Measurements from ENCODE around the gene LY86. TPM values are rescaled to one million over a fixed set of nuclear protein-coding genes. Genes with fewer than 3 reads are reported as not detected.

The LY86 gene
- total RNA-seq, 1 experiment from 2014 or later = not detected

DNA sequence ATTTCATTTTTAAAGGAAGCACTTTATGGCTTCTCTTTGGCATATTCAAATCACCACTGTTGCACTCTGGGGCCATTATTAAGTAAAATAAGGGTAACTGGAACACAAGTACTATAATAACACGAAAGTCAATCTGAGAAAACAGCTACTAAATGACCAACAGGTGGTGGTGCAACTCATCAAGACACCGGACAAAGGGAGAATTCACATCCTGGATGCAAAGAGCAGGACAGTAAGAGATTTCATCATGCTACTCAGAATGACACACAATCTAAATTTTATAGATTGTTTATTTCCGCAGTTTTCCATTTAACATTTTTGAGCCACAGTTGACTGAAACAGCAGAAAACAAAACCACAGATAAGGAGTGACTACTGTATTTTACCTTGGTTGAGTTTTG, 27.6 kb upstream of the LY86 start:
- no peak overlapping the region for H3K4me3 ChIP-seq
- H3K27ac ChIP-seq = no peak overlapping the region
- no peaks in the 10 kb centered on the region for H3K36me3 ChIP-seq
- no peaks in the 10 kb centered on the region for H3K9me3 ChIP-seq (replicated peaks)
- no peaks in the 10 kb centered on the region for H3K4me1 ChIP-seq (replicated peaks)
- H3K27me3 ChIP-seq (replicated peaks) = no peaks in the 10 kb centered on the region
- no peak for DNase-seq (ENCODE audit: low read depth in 1 of 2, low spot score in 2 of 2)

DNA sequence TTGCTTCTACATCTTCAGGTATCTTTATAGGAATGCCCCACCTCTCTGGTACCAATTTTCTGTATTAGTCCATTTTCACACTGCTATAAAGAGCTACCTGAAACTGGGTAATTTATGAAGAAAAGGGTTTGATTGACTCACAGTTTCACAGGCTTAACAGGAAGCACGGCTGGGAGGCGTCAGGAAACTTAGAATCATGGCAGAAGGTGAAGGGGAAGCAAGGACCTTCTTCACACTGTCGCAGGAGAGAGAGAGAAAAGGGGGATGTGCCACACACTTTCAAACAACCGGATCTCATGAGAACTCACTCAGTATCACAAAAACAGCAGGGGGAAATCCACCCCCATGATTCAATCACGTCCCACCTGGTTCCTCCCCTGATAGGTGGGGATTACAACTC, 24.4 kb upstream of the LY86 start:
- DNase-seq (ENCODE audit: low read depth in 1 of 2, low spot score in 2 of 2) = no peak
- H3K4me1 ChIP-seq (replicated peaks) = no peaks in the 10 kb centered on the region
- no peaks in the 10 kb centered on the region for H3K36me3 ChIP-seq
- H3K4me3 ChIP-seq = no peak overlapping the region
- no peaks in the 10 kb centered on the region for H3K27me3 ChIP-seq (replicated peaks)
- H3K9me3 ChIP-seq (replicated peaks) = no peaks in the 10 kb centered on the region
- H3K27ac ChIP-seq = no peak overlapping the region

DNA sequence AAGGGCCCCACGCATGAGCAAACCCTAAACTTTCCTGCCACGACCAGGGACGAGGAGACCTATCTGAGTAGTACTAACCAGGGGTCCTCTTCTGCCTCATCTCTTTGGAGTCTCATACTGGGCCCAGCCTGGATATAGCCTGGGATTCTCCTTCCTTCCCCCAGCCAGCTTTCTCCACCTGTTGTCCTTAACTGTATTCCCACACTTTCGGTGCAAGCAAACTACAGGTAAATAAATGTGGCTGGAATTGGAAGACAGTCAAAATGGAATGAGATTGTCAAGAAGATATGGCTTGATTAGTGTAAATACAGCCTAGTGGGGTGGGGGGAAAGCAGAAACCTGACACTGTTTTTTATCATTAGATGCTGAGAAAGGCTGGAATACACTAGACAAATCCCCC, 23.5 kb upstream of the LY86 start:
- H3K27me3 ChIP-seq (replicated peaks) = no peaks in the 10 kb centered on the region
- no peaks in the 10 kb centered on the region for H3K9me3 ChIP-seq (replicated peaks)
- no peaks in the 10 kb centered on the region for H3K4me1 ChIP-seq (replicated peaks)
- H3K4me3 ChIP-seq = no peak overlapping the region
- H3K36me3 ChIP-seq = no peaks in the 10 kb centered on the region
- DNase-seq (ENCODE audit: low read depth in 1 of 2, low spot score in 2 of 2) = no peak
- no peak overlapping the region for H3K27ac ChIP-seq

DNA sequence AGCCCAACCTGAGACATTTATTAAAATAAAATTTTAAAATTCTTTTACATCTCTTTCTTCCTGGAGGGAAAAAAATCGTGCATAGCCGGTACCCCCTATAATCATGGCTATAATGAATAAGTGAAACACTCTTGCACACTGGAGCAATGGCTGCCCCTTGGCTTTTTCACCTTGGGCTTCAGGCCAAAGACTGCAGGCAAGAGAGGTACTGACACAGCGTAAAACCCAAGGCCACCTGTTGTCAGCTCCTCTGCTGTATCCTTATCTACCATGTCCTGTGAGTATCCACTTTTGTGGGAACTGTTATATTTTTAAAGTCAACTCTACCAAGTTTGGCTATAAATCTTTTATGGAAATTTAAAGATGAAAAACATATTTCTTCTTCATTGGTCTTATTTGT, 23.0 kb upstream of the LY86 start:
- no peaks in the 10 kb centered on the region for H3K9me3 ChIP-seq (replicated peaks)
- DNase-seq (ENCODE audit: low read depth in 1 of 2, low spot score in 2 of 2) = no peak
- no peaks in the 10 kb centered on the region for H3K27me3 ChIP-seq (replicated peaks)
- no peaks in the 10 kb centered on the region for H3K36me3 ChIP-seq
- no peak overlapping the region for H3K4me3 ChIP-seq
- no peaks in the 10 kb centered on the region for H3K4me1 ChIP-seq (replicated peaks)
- no peak overlapping the region for H3K27ac ChIP-seq

DNA sequence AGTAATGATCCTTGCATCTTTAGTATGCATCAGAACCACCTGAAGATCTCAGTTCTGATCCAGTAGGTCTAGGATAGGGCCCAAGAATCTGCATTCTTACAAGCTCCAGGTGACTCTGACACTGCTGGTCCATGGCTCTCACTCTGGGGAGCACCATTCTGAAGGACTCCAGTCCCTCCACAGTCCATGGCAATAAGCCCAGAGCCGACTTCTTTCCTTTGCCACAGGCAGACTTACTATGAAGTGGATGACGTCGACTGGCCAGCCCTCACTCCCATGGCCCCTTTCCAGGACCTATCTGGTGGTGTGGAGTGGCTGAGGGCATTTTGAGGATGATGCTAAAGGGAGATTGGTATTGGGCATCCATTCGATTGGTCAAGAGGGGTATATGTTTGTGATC, 21.8 kb upstream of the LY86 start:
- DNase-seq (ENCODE audit: low read depth in 1 of 2, low spot score in 2 of 2) = no peak
- no peak overlapping the region for H3K27ac ChIP-seq
- H3K4me3 ChIP-seq = no peak overlapping the region
- no peaks in the 10 kb centered on the region for H3K27me3 ChIP-seq (replicated peaks)
- no peaks in the 10 kb centered on the region for H3K9me3 ChIP-seq (replicated peaks)
- no peaks in the 10 kb centered on the region for H3K36me3 ChIP-seq
- H3K4me1 ChIP-seq (replicated peaks) = no peaks in the 10 kb centered on the region

DNA sequence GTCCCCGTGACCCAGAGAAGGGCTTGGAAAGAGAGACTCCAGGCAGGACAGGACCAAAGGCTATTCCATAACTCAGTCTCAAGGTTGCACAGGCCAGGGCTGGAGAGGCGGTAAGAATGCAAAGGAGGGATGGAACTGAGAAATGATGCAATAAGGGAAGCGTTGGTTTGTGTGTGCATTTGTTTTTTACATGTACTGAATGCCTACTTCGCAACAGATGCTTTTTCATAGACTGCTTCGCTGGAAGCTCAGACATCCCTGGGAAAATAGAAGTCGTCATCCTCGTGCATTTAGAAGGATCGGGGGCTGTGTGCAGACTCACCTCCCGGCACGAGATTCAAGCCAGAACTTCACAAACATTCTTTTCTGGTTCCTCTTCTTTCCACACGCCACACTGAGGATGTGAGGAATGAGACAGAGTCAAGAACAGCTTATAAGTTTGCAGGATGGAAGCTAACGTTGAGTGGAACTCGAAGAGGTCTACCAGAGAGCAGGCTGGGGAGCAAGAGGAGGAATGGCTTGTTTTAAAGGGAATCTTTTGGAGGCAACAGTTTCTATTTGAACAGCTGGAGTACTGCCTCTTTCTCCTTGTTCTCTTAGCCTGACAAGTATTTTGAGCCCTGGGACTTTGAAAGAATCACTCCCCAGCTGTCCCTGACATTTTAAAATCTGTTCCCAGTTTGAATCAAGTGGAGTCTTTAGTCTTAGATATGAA, 19.3 kb upstream of the LY86 start:
- H3K36me3 ChIP-seq = no peaks in the 10 kb centered on the region
- H3K27me3 ChIP-seq (replicated peaks) = no peaks in the 10 kb centered on the region
- H3K9me3 ChIP-seq (replicated peaks) = no peaks in the 10 kb centered on the region
- DNase-seq (ENCODE audit: low read depth in 1 of 2, low spot score in 2 of 2) = no peak
- H3K4me3 ChIP-seq = no peak overlapping the region
- H3K4me1 ChIP-seq (replicated peaks) = no peaks in the 10 kb centered on the region
- H3K27ac ChIP-seq = no peak overlapping the region

DNA sequence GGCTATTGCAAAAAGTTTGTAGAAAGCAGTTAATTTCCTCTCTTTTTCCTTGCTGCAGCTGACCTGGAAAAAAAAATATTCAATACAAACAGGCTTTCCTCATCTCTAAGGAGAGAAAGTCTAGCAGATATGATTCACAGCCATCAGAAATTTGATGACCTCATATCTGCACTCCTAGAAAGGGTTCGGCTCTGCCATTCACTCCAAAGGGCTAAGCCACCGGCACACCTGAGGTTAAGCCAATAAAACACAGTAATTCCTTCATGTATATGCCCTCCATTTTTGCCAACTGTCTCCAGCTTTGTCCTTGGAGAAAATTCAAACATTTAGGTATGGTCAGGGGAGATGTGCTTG, 18.7 kb upstream of the LY86 start:
- no peak overlapping the region for H3K27ac ChIP-seq
- H3K27me3 ChIP-seq (replicated peaks) = no peaks in the 10 kb centered on the region
- no peak for DNase-seq (ENCODE audit: low read depth in 1 of 2, low spot score in 2 of 2)
- H3K36me3 ChIP-seq = no peaks in the 10 kb centered on the region
- no peaks in the 10 kb centered on the region for H3K4me1 ChIP-seq (replicated peaks)
- no peak overlapping the region for H3K4me3 ChIP-seq
- H3K9me3 ChIP-seq (replicated peaks) = no peaks in the 10 kb centered on the region

DNA sequence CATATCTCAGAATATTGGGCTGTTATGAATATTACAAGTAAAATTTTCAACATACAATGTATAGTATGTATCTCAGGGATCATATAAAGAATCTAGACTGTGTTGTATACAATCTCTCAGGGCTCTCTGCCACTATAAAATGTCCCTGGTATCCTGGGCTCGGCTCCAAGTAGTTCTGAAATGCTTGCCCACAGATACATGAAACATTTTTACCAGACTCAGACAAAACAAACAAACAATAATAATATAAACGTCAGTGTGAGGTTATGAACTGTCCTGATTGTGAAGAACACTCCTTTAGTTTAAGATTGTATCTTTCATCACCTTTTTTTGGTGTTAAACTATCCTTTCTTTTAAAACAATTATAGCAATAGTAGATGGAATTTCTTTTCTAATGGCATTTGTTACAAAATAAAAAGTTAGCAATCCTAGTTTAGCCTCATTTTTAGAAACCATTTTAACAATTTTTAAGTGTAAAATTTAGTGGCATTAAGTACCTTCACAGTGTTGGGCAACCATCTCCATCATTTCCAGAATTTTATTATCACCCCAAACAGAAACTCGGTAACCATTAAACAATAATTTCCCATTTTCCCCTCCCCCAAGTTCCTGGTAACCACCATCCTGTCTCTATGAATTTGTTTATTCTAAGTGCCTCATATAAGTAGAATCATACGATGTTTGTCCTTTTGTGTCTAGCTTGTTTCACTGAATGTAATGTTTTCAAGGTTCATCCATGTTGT, 17.4 kb upstream of the LY86 start:
- no peaks in the 10 kb centered on the region for H3K27me3 ChIP-seq (replicated peaks)
- no peaks in the 10 kb centered on the region for H3K4me1 ChIP-seq (replicated peaks)
- no peak overlapping the region for H3K4me3 ChIP-seq
- H3K9me3 ChIP-seq (replicated peaks) = no peaks in the 10 kb centered on the region
- no peak overlapping the region for H3K27ac ChIP-seq
- no peak for DNase-seq (ENCODE audit: low read depth in 1 of 2, low spot score in 2 of 2)
- no peaks in the 10 kb centered on the region for H3K36me3 ChIP-seq

DNA sequence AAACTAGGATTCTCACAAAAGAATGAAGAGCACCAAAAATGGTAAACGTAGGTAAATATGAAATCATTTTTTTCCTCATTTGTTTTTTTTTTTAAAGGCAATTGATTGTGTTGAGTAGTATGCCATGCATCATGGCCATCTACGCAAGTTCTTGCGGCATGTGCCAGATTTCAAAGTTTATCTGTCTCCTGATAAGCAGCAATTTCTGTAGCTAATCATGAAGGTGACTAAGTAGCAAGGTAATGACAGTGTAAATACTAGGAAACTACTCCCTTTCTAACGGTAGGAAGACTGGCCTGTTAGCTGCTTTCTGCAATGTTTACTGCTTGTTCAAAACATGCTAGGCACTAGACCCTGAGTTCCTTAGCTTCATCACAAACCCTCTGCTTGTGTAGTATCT, 13.4 kb upstream of the LY86 start:
- Histone ChIP-seq H3K4me1 (replicated peaks) (no peaks in the 10 kb centered on the region), H3K36me3 (no peaks in the 10 kb centered on the region), H3K27ac (no peak overlapping the region), H3K4me3 (no peak overlapping the region), H3K9me3 (replicated peaks) (no peaks in the 10 kb centered on the region), H3K27me3 (replicated peaks) (no peaks in the 10 kb centered on the region)
- no peak for DNase-seq (ENCODE audit: low read depth in 1 of 2, low spot score in 2 of 2)

DNA sequence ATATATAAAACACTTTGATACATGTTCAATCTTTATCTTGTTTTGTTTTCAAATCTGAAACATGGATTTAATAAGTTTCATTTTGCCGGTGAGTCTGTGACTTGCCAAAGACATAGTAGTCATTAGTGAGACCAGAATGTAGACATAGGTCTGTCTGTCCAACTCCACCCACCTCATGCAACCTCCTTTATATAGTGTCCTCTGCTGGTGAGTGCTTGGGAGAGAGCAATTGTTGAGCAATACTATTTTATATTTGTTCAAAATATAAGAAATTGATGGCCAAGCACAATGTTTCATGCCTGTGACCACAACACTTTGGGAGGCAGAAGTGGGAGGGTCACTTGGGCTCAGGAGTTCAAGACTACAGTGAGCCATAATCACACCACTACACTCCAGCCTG, 10.8 kb upstream of the LY86 start:
- Histone ChIP-seq H3K27me3 (replicated peaks) (no peaks in the 10 kb centered on the region), H3K9me3 (replicated peaks) (no peaks in the 10 kb centered on the region), H3K27ac (no peak overlapping the region), H3K36me3 (no peaks in the 10 kb centered on the region), H3K4me1 (replicated peaks) (no peaks in the 10 kb centered on the region), H3K4me3 (no peak overlapping the region)
- no peak for DNase-seq (ENCODE audit: low read depth in 1 of 2, low spot score in 2 of 2)

DNA sequence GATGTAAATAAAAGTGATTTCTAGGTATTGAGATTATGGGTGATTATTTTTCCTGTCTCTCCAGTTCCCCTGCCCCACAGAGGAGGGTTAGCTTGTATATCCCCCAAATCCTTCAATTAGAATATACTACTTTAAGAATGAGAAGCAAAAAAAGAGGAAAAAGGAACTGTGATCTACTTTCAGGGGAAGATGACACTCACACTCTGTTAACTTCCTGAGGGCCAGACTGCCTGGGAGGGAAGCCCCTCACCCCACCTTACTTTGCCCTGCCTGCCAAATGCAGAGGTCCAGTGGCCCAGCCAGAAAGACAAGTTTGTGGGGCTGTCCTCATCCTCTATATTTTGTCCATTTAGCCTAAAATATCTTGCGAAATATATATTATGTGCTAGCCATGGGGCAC, 9.2 kb upstream of the LY86 start:
- no peak overlapping the region for H3K27ac ChIP-seq
- no peaks in the 10 kb centered on the region for H3K36me3 ChIP-seq
- H3K9me3 ChIP-seq (replicated peaks) = no peaks in the 10 kb centered on the region
- no peak overlapping the region for H3K4me3 ChIP-seq
- H3K4me1 ChIP-seq (replicated peaks) = no peaks in the 10 kb centered on the region
- no peak for DNase-seq (ENCODE audit: low read depth in 1 of 2, low spot score in 2 of 2)
- no peaks in the 10 kb centered on the region for H3K27me3 ChIP-seq (replicated peaks)

DNA sequence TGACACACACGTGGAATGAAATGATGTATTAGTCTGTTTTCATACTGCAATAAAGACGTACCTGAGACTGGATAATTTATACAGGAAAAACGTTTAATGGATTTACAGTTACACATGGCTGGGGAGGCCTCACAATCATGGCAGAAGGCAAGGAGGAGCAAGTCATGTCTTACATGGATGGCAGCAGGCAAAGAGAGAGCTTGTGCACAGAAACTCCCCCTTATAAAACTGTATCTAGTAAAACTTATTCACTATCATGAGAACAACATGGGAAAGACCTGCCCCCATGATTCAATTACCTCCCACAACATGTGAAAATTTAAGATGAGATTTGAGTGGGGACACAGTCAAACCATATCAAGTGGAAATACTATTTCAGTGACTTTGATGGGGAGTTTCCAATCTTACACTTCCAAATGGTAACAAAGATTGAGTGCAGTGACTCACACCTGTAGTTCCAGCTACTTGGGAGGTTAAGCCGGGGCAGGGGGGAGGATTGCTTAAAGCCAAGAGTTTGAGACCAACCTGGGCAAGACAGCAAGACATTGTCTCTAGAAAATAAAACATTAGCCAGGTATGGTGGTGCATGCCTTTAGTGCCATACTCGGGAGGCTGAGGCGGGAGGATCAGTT, 8.2 kb upstream of the LY86 start:
- Histone ChIP-seq H3K4me3 (no peak overlapping the region), H3K9me3 (replicated peaks) (no peaks in the 10 kb centered on the region), H3K36me3 (no peaks in the 10 kb centered on the region), H3K27me3 (replicated peaks) (no peaks in the 10 kb centered on the region), H3K4me1 (replicated peaks) (no peaks in the 10 kb centered on the region), H3K27ac (no peak overlapping the region)
- no peak for DNase-seq (ENCODE audit: low read depth in 1 of 2, low spot score in 2 of 2)

DNA sequence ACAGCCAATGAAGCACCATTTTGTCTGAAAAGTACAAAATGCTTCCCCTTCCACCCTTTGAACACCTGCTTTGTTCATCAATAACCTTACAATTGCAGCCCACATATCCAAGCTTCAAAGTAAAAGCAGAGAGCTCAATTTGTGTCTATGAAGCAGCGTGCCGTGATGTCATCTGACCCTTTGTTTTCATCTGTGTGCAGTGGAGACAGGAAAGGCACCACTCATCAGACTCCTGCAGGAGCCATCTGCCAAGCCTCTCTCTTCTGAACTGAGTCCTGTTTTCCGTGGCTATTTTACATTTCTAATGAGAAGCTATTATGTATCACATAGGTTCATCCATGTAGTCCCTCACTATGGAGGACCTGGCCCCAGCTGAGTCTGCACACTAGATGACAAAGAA, 7.5 kb upstream of the LY86 start:
- no peak for DNase-seq (ENCODE audit: low read depth in 1 of 2, low spot score in 2 of 2)
- Histone ChIP-seq H3K27me3 (replicated peaks) (no peaks in the 10 kb centered on the region), H3K4me1 (replicated peaks) (no peaks in the 10 kb centered on the region), H3K4me3 (no peak overlapping the region), H3K9me3 (replicated peaks) (no peaks in the 10 kb centered on the region), H3K36me3 (no peaks in the 10 kb centered on the region), H3K27ac (no peak overlapping the region)

DNA sequence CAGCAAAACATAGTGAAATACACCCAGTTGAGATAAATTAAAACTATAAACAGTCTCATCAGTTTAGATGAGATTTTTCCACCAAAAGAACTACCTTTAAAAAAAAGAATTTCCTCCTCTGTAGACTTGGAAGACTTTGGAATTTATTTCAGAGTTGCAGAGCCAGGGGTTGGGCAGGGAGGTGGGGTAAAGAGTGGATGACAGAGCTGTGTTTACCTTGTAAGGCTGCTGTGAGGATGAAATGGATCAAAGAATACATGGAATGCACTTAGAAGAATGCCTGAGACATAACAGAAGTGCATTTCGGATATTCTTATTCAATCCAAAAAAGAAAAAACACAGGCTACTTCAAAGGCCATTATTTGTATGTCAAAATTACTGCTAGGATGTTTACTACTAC, 6.4 kb upstream of the LY86 start:
- Histone ChIP-seq H3K9me3 (replicated peaks) (no peaks in the 10 kb centered on the region), H3K4me1 (replicated peaks) (no peaks in the 10 kb centered on the region), H3K27me3 (replicated peaks) (no peaks in the 10 kb centered on the region), H3K27ac (no peak overlapping the region), H3K4me3 (no peak overlapping the region), H3K36me3 (no peaks in the 10 kb centered on the region)
- DNase-seq (ENCODE audit: low read depth in 1 of 2, low spot score in 2 of 2) = no peak
